ENCODE results near the gene FKBP15.
"Not testable (repeated sequence)": the region's sequence is repeated elsewhere in the genome, so short reads cannot be mapped to it uniquely, and the experiment has no call there.

The FKBP15 gene

GRCh38 chr9:113237026-113237425 is 15.9 kb upstream of the FKBP15 start:
- DNase-seq (ENCODE audit: low read depth): no peak
- H3K4me3 ChIP-seq (ENCODE audit: low read depth, low read length): no peak overlapping the region
- no peak for TF ChIP-seq CTCF (IDR thresholded peaks at IDR 0.05; ENCODE audit: control insufficient read depth, extremely low read depth, insufficient read depth)

- not testable (repeated sequence) for H3K4me3 ChIP-seq (ENCODE audit: low read depth, low read length)
Measured at GRCh38 chr9:113235701-113236255, 14.7 kb upstream of the FKBP15 start.

GRCh38 chr9:113231701-113232100 is 10.6 kb upstream of the FKBP15 start:
- no peak for TF ChIP-seq CTCF (IDR thresholded peaks at IDR 0.05; ENCODE audit: control insufficient read depth, extremely low read depth, insufficient read depth)
- DNase-seq (ENCODE audit: low read depth): no peak
- no peak overlapping the region for H3K4me3 ChIP-seq (ENCODE audit: low read depth, low read length)

More at GRCh38 chr9:113235701-113236255, 14.7 kb upstream of the FKBP15 start:
- DNase-seq (ENCODE audit: low read depth): not testable (repeated sequence)

GRCh38 chr9:113228130-113228665 is 7.1 kb upstream of the FKBP15 start:
- DNase-seq (ENCODE audit: low read depth): no peak
- TF ChIP-seq CTCF (IDR thresholded peaks at IDR 0.05; ENCODE audit: control insufficient read depth, extremely low read depth, insufficient read depth): no peak
- no peak overlapping the region for H3K4me3 ChIP-seq (ENCODE audit: low read depth, low read length)

- no peak overlapping the region for H3K4me3 ChIP-seq (ENCODE audit: low read depth, low read length)
- no peak for DNase-seq (ENCODE audit: low read depth)
- TF ChIP-seq CTCF (IDR thresholded peaks at IDR 0.05; ENCODE audit: control insufficient read depth, extremely low read depth, insufficient read depth): no peak
Measured at GRCh38 chr9:113227436-113227835, 6.4 kb upstream of the FKBP15 start.

GRCh38 chr9:113223963-113224362 is 2.9 kb upstream of the FKBP15 start:
- DNase-seq (ENCODE audit: low read depth): no peak
- H3K4me3 ChIP-seq (ENCODE audit: low read depth, low read length): no peak overlapping the region
- TF ChIP-seq CTCF (IDR thresholded peaks at IDR 0.05; ENCODE audit: control insufficient read depth, extremely low read depth, insufficient read depth): no peak

GRCh38 chr9:113222482-113222841 is 1.4 kb upstream of the FKBP15 start:
- no peak for TF ChIP-seq CTCF (IDR thresholded peaks at IDR 0.05; ENCODE audit: control insufficient read depth, extremely low read depth, insufficient read depth)
- no peak for DNase-seq (ENCODE audit: low read depth)
- peak overlapping the region; percentile 97 for H3K4me3 ChIP-seq (ENCODE audit: low read depth, low read length)
